DLD1 (cell line): Measurements from ENCODE around the gene PPP1R3G.

Source experiments
- in situ Hi-C: cut with HindIII; loops from 2 replicates; pipeline ENCODE4 v1.10.0; 2017; ENCODE audit warnings: low sequenced_read_pairs

PPP1R3G gene

GRCh38 chr6:5068153-5068751, 16.9 kb upstream of the PPP1R3G start:
- in situ Hi-C loops, result no loop called here

GRCh38 chr6:5071216-5071615, 13.9 kb upstream of the PPP1R3G start:
- in situ Hi-C loops, result no loop called here

GRCh38 chr6:5072440-5072839, 12.7 kb upstream of the PPP1R3G start:
- in situ Hi-C loops, result no loop called here

- in situ Hi-C loops, result no loop called here
Observed at GRCh38 chr6:5073992-5074391, 11.1 kb upstream of the PPP1R3G start.

GRCh38 chr6:5076931-5077330, 8.2 kb upstream of the PPP1R3G start:
- in situ Hi-C loops, result no loop called here

GRCh38 chr6:5078121-5078669, 6.9 kb upstream of the PPP1R3G start:
- in situ Hi-C loops, result no loop called here

- in situ Hi-C loops, result no loop called here
Observed at GRCh38 chr6:5079692-5080091, 5.4 kb upstream of the PPP1R3G start.

- in situ Hi-C loops, result no loop called here
Observed at GRCh38 chr6:5080574-5080973, 4.6 kb upstream of the PPP1R3G start.

GRCh38 chr6:5081182-5081581, 4.0 kb upstream of the PPP1R3G start:
- in situ Hi-C loops, result no loop called here

GRCh38 chr6:5081955-5082354, 3.2 kb upstream of the PPP1R3G start:
- in situ Hi-C loops, result no loop called here

- in situ Hi-C loops, result no loop called here
Observed at GRCh38 chr6:5082487-5083306, 2.4 kb upstream of the PPP1R3G start.

GRCh38 chr6:5083307-5083583, 1.9 kb upstream of the PPP1R3G start:
- in situ Hi-C loops, result no loop called here

GRCh38 chr6:5083813-5084359, 1.3 kb upstream of the PPP1R3G start:
- in situ Hi-C loops, result no loop called here

GRCh38 chr6:5084360-5084780, 771 bp upstream of the PPP1R3G start:
- in situ Hi-C loops, result no loop called here

- in situ Hi-C loops, result no loop called here
Observed at GRCh38 chr6:5085648-5086293, 630 bp downstream of the PPP1R3G start.

GRCh38 chr6:5086294-5086890, 1.3 kb downstream of the PPP1R3G start:
- in situ Hi-C loops, result no loop called here

- in situ Hi-C loops, result no loop called here
Observed at GRCh38 chr6:5087389-5087788, 2.2 kb downstream of the PPP1R3G start.

- in situ Hi-C loops, result no loop called here
Observed at GRCh38 chr6:5088780-5089179, 3.6 kb downstream of the PPP1R3G start.

- in situ Hi-C loops, result no loop called here
Observed at GRCh38 chr6:5089481-5090438, 4.6 kb downstream of the PPP1R3G start.

- in situ Hi-C loops, result no loop called here
Observed at GRCh38 chr6:5090603-5091002, 5.5 kb downstream of the PPP1R3G start.
